GM18909 (cell line): ENCODE data around the gene NPY5R.

Source experiments
- ATAC-seq: cut with Tn5 transposase; IDR thresholded peaks from one replicate; pipeline ENCODE4 v1.9.1; 2021; ENCODE audit warnings: mild to moderate bottlenecking; ENCODE audit not compliant: unreplicated experiment, poor library complexity

The NPY5R gene

GRCh38 chr4:163384434-163384833 lies 40.7 kb downstream of the NPY5R start:
- no peak for ATAC-seq

GRCh38 chr4:163384926-163385325 lies 41.2 kb downstream of the NPY5R start:
- no peak for ATAC-seq

- no peak for ATAC-seq
Observed at GRCh38 chr4:163385466-163385865, 41.8 kb downstream of the NPY5R start.

DNA sequence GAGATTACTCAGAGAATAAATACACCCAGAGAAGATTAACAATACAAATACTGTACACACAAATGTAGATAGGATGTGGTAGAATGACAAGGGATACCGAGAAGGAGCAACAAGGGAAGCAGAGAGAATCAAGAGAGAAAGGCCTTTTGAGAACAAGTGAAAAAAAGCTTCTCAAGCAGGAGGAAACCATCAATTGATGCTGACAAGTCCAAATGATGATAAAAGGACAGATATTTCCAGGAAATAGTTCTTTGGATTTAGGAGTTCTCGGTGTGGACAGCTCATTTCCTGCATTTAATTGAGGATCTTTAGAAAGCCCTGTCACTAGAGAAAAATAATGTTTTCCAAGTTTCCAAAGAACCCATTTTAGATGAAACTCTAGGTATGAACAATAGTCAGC lies 48.1 kb downstream of the NPY5R start:
- ATAC-seq, result no peak

DNA sequence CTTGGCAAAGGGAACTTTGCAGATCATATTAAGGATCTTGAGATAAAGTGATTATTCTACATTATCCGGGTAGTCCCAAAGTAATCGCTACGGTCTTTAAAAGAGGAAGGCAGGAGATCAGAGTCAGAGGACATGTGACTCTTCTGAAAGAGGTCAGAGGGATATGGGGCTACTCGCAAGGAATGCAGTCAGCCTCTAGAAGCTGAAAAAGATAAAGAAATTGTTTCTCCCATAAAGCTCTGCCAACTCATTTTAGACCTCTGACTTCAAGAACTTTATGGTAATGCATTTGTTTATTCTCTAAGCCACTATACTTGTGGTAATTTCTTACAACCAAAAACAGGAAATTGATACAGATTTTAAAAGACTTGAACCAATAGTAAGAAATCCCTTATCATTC lies 48.6 kb downstream of the NPY5R start:
- ATAC-seq, result no peak

DNA sequence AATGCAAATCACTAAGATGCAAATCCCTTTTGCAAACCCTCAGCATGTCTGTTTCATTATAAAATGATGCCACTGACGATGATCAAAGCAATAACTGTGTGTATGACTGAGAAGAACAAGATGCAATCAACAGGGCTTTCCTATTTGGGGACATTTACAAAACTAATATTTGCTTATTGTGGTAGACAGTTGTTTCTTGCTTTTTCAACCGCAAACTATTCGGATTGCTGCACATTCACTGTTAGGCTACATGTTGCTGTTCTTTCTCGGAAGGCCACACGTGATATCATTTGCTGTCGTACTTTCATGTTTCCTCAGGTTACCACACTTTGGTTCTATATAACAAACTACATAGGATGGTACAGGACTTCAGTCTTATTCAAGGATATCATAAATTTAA lies 49.8 kb downstream of the NPY5R start:
- ATAC-seq, result no peak

DNA sequence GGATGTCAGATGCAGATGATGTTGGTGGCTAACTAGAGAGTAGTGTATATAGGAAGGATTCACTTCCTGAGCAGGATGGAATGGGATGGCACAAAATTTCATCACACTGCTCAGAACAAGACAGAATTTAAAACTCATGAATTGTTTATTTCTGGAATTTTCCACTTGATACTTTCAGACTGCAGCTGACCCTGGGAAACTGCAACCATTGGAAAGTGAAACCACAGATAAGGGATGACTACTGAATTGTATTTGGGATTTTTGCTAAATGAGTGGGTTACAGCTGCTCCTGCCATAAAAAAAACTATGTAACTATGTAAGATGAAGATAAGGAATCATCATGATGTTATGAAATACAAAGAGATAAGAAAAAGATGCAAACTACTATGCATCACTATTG lies 51.4 kb downstream of the NPY5R start:
- ATAC-seq, result no peak

DNA sequence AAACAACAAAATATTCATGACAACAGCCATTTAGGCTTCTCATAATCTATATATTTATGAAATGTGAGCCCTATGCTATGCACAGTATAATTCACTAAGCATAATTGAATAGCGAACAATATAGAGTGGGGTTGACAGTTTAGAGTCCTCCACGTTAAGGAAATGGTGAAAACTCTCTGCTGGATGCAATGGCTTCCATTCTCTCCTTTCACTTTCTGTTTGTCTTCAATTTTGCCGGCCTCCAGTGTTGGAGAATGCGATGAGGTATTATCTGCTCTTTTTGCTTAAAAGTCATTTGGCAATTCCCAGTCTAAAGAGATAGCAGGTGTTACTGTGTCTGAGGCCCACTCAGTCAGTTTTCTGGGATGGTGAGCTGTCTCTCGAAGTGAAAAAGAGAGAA lies 52.1 kb downstream of the NPY5R start:
- ATAC-seq, result no peak

DNA sequence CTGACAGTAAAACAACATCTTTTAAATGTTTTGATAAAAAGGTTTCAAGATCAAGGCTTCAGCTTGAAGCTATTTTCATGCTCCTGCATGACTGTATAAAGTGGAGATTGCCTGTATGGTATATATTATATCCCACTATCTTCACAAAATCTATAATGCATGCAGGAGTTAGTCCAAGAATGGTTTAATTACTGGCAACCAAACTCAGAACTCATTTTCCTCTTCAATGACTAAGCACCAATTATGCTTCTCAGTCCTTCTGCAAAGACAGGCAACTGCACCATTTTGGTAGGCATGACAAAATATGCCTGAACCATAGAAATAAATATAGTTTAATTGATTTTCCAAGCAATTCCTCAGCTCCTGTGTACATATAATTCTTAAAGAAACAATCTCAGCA lies 54.5 kb downstream of the NPY5R start:
- no peak for ATAC-seq

- no peak for ATAC-seq
Observed at GRCh38 chr4:163400911-163401310, 57.2 kb downstream of the NPY5R start.
